IPS-18c (cell line): Measurements from ENCODE around the gene PPTC7.
"Not testable (repeated sequence)": the region's sequence is repeated elsewhere in the genome, so short reads cannot be mapped to it uniquely, and the experiment has no call there.

Experiments
- H3K4me3 ChIP-seq: 2 replicates; pipeline ENCODE4 v1.7.0; 2013; ENCODE audit warnings: low read depth, mild to moderate bottlenecking, low read length, moderate library complexity; ENCODE audit not compliant: insufficient read depth
- H3K9me3 ChIP-seq: one replicate; pipeline ENCODE4 v1.6.1; 2013; ENCODE audit warnings: mild to moderate bottlenecking, low read length, moderate library complexity; ENCODE audit not compliant: control insufficient read depth, insufficient read depth

Gene PPTC7

GRCh38 chr12:110583137-110584059, at the start of gene PPTC7:
PPTC7 (minus strand) TSS chr12:110583318; CDS start chr12:110583031, 287 bp downstream.
- Histone ChIP-seq H3K9me3 (no peaks in the 10 kb centered on the region), H3K4me3 (peak within 1 kb of the TSS; percentile 74)

GRCh38 chr12:110627500-110628195, 44.5 kb upstream of the PPTC7 start:
- Histone ChIP-seq H3K4me3 (no peak overlapping the region), H3K9me3 (no peaks in the 10 kb centered on the region)

GRCh38 chr12:110622582-110622981, 39.5 kb upstream of the PPTC7 start:
- H3K4me3 ChIP-seq = no peak overlapping the region
- no peaks in the 10 kb centered on the region for H3K9me3 ChIP-seq

GRCh38 chr12:110619534-110619953, 36.4 kb upstream of the PPTC7 start:
- H3K9me3 ChIP-seq = no peaks in the 10 kb centered on the region
- no peak overlapping the region for H3K4me3 ChIP-seq

GRCh38 chr12:110616471-110617115, 33.5 kb upstream of the PPTC7 start:
- H3K9me3 ChIP-seq = no peaks in the 10 kb centered on the region
- no peak overlapping the region for H3K4me3 ChIP-seq

- no peaks in the 10 kb centered on the region for H3K9me3 ChIP-seq
- no peak overlapping the region for H3K4me3 ChIP-seq
Observed at GRCh38 chr12:110615171-110615570, 32.1 kb upstream of the PPTC7 start.

- H3K9me3 ChIP-seq = no peaks in the 10 kb centered on the region
- peak within 1 kb of the TSS; percentile 68 for H3K4me3 ChIP-seq
Observed at GRCh38 chr12:110613771-110614684, 30.9 kb upstream of the PPTC7 start, which contains the start of gene TCTN1. TCTN1 (plus strand) TSS chr12:110614129; CDS start chr12:110614183, 54 bp downstream.

- Histone ChIP-seq H3K4me3 (peak overlapping the region; percentile 68), H3K9me3 (no peaks in the 10 kb centered on the region)
Observed at GRCh38 chr12:110613071-110613770, 30.1 kb upstream of the PPTC7 start.

GRCh38 chr12:110606253-110606611, 23.1 kb upstream of the PPTC7 start:
- H3K4me3 ChIP-seq = no peak overlapping the region
- H3K9me3 ChIP-seq = no peaks in the 10 kb centered on the region

- not testable (repeated sequence) for H3K9me3 ChIP-seq, H3K4me3 ChIP-seq
Observed at GRCh38 chr12:110602085-110602814, 19.1 kb upstream of the PPTC7 start.

- H3K9me3 ChIP-seq = no peaks in the 10 kb centered on the region
- H3K4me3 ChIP-seq = no peak overlapping the region
Observed at GRCh38 chr12:110600254-110600653, 17.1 kb upstream of the PPTC7 start.

GRCh38 chr12:110599334-110599733, 16.2 kb upstream of the PPTC7 start:
- Histone ChIP-seq H3K4me3 (no peak overlapping the region), H3K9me3 (no peaks in the 10 kb centered on the region)

- H3K9me3 ChIP-seq = no peaks in the 10 kb centered on the region
- no peak overlapping the region for H3K4me3 ChIP-seq
Observed at GRCh38 chr12:110597885-110598284, 14.8 kb upstream of the PPTC7 start.

GRCh38 chr12:110592919-110593318, 9.8 kb upstream of the PPTC7 start:
- H3K4me3 ChIP-seq, H3K9me3 ChIP-seq: not testable (repeated sequence)

GRCh38 chr12:110592078-110592477, 9.0 kb upstream of the PPTC7 start:
- H3K9me3 ChIP-seq = no peaks in the 10 kb centered on the region
- H3K4me3 ChIP-seq = no peak overlapping the region
